ENCODE measurements around the gene PHLDA2.
A peak's percentile ranks its signal among the peaks of the same experiment; 100 is the strongest.
"Not testable (repeated sequence)": the region's sequence is repeated elsewhere in the genome, so short reads cannot be mapped to it uniquely, and the experiment has no call there.

PHLDA2 gene

DNA sequence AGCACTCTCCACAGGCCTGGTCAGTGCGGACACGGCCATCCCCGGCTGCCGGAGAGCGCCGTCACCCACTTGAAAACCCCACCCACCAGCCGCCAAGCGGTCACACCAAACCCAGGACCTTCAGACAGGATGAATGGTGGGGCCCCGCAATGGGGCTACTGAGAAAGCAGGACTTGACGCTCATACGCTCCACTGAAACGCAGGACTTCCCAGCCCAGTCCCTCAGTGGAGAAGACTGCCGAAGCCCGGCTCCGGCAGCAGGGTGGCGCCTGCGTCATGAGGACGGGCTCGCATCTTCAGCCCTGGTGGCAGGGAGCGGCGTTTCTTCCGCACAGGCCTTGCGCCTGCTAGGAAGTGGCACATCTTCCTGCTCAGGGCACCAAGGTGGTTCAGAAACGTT, 15.3 kb upstream of the PHLDA2 start:
- no peak for DNase-seq

DNA sequence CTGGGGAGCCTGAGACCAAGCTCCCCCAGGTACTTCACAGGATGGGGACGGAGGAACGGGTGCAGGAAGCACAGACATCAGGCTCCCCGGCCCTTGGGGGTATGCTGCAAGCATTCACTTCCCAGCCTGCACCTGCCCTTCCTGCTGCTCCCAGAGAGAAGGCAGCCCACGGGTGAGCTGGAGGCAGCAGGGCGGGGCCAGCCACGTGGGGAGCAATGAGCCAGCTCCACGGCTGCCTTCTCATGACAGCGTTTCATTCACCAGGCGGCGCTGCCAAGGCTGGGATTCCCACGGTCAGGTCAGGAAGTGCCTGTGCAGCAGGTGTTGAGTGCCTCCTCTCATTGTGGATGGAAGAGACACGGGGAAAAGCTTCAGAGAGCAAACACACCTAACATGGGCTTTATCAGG, 14.5 kb upstream of the PHLDA2 start:
- no peak for DNase-seq

DNA sequence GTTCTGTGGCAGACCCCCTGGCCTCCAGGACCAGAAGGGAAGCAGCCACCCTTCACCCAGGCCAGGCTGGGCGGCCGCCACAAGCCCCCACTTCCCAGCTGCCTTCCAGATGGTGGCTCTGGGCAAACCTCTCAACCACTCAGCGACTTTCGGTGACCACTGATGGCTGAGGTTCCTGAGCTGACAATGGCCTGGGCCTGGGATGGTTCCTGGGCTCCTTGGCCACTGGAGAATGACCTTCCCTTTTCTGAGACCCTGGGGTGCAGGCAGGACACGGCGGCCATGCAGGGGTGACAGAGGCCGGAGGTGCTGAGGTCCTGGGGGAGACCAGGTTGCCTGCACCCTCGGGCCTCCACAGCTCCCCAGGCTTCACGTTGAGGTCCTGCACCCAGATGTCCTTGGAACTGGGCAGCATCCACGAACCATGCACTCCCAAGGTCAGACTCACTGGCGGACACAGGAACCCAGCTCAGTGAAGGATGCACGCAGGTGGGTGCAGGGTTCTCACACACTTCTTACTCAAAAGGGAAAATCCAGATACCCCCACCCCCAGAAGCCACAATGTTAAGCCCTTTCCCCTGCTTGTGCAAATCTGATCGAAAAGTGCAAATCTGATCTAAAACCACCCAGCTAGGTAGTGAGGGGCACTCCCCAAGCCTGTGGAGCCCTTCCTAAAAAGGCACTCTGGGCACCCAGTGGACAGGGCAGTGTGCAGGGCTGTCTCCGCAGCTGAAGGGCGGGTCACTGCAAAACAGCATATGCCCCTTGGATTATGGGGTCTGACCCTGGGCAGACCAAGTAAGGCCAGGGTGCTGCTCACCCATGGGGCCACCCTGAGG, 13.9 kb upstream of the PHLDA2 start:
- DNase-seq: no peak

DNA sequence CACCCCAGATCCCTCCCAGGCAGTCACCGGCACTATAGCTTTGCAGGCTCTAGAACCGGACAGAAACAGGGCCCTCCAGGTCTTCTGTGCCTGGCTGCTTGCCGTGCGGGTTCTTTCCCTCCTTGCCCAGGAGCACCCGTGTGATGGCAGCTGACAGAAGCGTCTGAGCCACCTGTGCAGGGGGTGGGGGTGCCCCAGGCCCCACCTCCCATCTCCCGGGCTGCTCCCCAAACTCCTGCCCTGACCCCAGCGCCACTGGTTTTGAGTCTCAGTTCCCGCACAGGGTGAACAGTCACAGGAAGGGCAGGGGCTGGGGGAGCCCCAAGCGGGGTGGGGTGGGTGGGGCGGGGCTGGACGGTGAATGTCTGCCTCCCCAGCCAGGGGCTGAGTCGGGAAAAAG, 13.2 kb upstream of the PHLDA2 start:
- DNase-seq: no peak

DNA sequence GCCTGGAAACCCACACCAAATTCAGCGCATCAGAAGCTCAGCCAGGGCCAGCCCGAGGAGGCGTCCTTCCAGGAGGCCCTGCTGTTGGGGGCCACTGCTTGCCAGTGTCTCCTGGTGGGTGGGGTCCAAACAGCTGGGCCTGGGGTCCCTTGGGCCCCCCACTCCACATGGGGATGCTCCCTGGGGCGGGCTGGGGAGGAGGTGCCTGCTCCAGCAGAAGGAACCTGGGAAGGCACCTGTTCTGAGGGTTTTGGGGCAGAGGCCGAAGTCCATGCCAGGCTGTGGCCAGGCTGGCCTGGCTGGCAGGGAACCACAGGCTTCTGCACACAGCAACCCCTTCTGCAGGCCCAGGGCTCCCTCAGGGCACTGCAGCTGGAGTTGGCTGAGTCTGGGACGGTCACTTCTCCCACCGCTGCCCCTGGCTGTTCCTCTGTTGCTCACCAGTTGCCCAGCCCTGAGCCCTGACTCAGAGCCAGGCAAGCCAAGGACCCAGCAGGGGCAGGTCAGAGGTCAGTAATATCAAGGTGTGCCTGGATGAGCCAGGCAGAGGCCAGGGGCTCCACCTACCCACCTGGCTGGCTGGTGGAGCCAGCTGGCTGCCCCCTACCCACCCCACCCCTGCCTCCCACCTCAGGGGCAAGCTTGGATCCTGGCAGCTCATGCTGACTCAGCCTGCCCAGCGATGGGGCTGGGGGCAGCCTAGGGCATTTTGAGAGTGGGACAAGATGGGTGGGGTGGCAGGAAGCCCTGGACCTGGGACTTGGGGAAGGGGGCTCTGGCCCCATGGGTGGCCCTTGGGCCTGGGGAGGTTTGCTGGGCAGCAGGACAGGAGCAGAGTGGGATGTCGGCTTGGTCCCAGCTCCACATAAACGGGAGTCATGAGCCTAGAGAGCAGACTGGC, 12.0 kb upstream of the PHLDA2 start:
- no peak for DNase-seq

DNA sequence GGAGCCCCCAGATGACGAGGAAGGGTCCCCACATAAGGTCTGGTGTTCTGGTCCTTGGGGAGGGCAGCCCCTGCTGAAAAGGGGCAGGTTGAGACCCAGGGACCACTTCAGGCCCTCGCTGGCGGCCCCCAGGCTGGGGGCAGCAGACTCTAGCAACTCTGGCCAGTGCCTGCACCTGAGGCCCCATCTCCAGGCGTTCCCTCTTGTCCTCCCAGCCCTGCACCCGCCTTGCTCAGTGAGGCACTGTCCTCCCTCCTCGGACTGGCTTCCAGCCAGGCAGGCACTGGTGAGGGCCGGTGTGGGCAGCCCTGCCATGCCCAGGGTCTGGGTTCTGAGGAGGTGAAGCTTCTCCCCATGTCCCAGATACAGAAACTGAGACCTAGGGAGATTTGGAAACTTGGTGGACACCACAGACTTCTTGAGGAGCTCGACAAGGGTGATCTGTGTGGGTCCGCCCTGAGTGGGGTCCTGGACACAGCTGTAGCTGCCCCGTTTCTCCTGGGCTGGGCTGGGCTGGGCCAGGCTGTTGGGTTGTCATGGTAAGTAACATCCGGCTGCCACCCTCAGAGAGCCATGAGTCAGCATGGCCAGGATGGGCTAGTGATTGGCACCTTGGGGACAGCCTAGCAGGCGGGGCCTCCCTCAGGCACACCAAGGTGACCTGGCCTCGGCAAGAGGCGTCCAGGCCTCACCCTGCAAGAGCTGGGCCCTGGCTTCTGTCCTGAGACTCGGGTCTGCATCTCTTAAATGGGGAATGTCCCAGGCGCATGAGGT, 11.1 kb upstream of the PHLDA2 start:
- DNase-seq: peak; percentile 54

DNA sequence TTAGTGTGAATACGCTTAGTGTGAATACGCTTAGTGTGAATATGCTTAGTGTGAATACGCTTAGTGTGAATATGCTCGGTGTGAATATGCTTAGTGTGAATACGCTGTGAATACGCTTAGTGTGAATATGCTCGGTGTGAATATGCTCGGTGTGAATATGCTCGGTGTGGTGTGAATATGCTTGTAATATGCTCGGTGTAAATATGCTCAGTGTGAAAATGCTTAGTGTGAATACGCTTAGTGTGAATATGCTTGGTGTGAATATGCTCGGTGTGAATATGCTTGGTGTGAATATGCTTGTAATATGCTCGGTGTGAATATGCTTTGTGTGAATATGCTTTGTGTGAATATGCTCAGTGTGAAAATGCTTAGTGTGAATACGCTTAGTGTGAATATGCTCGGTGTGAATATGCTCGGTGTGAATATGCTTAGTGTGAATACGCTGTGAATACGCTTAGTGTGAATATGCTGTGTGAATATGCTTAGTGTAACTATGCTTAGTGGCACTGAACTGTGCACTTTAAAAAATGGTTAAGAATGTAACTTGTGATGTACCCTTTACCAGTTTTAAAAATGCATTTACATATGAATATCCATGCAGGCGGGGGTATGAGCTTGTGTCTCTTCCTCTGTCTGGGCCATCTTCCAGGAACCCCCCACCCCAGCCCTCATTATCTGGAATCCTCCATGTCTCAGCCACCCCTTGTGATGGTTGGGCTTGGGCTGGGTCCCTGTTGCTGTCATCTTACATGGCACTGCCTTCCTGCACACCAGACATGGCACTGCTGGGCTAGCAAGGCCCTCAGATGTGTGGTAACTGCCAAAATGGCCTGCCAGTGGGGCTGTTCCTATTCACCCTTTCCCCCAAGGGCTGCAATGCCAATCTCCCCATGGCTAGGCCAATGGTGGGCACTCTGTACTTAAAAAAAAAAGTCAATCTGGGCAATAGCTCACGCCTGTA, 9.5 kb upstream of the PHLDA2 start:
- not testable (repeated sequence) for DNase-seq

DNA sequence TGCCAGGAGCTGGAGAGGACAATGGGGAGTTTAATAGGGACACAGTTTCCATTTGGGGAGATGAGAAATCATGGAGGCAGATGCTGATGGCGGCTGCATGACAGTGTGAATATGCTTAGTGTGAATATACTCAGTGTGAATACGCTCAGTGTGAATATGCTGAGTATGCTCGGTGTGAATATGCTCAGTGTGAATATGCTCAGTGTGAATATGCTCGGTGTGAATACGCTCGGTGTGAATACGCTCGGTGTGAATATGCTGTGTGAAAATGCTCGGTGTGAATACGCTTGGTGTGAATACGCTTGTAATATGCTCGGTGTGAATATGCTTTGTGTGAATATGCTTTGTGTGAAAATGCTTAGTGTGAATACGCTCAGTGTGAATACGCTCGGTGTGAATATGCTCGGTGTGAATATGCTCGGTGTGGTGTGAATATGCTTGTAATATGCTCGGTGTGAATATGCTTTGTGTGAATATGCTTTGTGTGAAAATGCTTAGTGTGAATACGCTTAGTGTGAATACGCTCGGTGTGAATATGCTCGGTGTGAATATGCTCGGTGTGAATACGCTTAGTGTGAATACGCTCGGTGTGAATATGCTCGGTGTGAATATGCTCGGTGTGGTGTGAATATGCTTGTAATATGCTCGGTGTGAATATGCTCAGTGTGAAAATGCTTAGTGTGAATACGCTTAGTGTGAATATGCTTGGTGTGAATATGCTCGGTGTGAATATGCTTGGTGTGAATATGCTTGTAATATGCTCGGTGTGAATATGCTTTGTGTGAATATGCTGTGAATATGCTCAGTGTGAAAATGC, 8.6 kb upstream of the PHLDA2 start:
- peak; percentile 22 for DNase-seq

DNA sequence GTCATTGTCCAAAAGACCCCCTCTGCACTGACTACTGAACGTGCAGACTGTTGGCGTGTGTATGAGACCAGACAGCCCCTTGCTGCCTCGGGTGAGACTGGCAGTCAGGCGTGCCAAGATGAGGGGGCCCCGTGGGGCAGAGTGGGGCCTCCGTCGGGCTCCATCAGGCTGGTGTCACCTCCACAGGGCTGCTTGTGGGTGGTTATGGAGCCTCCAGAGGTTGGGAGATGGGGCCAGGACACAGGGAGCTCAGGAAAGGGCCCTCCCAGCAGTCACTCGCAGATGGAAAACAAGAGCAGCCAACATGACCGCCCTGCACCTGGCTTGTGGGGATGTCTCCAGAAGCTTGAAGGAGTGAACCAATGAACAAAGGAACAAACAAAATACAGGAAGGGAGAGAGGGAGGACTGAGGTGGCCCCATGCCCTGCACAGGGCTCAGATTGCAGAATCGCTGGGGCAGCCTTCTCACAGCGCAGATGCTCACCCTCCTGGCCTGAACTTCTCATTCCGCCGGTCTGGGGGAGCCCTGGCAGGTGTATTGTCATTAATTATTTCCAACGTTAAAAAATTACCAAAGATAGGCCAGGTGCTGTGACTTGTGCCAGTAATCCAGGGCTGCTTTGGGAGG, 5.5 kb upstream of the PHLDA2 start:
- DNase-seq: no peak

DNA sequence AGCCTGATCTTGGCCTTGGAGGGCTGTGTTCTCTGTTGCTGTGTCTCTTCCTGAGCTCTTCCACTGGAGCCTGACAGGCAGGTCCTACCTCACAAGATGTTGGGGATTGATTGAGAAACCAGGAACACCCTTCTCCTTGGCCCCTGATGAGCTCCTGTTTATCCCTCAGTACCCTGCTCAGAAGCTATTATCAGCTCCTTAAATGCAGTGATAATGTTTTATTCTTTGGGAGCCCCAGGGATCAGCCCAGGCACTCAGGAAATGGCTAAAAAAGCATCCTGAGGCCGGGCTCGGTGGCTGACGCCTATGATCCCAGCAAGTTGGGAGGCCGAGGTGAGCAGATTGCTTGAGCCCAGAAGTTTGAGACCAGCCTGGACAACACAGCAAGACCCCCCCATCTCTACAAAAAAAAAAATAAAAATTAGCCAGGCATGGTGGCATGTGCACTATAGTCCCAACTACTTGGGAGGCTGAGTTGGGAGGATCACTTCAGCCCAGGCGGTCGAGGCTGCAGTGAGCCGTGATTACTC, 4.9 kb upstream of the PHLDA2 start:
- no peak for DNase-seq

DNA sequence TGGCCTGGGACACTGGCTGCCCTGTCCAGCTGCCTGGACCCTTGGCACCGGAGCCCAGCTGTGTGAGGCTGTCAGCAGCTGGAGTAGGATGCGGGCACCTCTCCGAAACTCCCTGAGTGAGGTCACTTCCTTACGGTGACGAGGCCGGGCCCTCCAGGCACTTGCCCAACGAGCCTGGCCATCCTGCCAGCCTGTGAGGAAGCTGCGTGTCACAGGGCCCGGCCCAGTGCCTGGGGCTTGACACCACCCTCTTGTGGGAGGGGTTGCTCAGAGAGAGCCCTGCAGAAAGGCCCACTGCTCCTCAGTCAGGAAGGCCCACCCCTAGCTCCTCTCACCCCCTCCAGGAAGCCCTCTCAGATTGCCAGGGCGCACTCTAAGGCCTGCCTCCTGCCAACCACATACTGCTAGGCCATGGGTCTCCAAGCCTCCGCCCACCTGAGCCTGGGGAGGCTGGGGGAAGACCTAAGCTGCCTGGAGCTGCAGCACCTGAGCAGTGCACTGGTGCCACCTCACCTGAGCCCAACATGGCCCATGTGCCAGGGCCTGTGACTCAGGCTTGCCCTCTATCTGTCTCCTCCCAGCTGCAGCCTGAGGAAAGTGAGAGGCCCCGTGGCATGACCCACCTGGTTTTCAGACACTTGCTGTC, 4.3 kb upstream of the PHLDA2 start:
- peak; percentile 69 for DNase-seq

DNA sequence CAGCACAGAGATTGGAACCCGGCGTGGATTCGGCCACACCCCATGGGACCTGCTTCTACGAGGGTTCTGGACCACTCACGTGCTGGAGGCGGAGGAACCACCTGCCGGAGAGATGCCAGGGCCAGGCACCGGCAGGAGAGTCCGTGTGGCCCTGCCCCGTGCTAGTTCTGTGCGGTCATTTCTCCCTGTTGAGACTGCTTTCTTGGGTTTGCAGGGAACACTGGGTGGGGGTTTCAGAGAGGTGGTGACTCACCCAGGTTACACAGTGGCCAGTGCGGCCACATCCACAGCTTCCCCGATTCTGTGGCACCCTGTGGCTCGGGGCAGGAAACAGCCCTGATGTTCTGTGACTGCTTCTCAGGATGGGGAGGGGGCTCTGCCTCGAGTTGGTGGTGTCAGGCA, 3.6 kb upstream of the PHLDA2 start:
- DNase-seq: no peak

DNA sequence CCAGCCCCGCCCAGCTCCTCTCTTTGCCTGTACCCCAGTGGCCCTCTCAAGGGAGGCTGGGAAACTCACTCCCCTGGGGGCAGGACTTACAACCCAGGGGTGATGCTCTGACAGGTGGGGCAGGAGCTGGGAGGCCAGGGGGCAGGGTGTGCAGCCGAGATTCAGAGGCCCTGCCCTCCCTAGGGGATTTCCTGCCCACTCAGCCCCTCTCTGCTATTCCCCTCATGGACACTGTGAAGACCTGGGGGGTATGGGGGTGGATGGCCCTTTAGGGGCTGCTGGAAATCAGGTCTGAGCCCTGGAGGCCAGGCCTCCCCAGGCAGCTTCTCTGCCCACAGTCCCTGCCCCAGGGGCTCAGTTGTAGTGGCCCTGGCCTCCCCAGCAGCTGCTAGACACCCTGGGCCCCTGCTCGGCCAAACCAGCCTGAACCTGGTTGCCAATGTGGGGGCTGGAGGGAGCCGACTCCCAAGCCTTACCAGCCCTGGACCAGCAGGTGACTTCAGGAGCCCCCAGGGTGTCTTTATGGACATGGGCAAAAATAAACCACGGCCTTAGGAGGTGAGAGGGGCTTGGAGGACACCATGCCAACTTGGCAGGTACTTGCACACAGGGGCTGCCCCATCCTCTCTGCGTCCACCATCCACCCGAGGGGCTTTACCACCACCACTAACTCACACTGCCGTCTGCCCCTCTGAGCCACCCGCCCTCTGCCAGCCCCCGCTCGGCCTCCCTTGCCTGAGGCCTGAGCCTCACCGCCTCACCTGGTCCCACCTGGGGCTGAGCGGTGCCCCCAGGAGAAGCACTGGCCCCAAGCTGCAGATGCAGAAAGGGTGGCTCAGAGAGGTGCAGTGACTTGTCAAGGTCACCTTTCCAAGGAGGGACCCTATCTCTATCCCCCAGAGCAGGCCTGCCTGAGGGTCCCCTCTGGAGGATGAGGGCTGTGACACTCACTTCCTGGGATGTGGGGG, 2.8 kb upstream of the PHLDA2 start:
- DNase-seq: no peak

DNA sequence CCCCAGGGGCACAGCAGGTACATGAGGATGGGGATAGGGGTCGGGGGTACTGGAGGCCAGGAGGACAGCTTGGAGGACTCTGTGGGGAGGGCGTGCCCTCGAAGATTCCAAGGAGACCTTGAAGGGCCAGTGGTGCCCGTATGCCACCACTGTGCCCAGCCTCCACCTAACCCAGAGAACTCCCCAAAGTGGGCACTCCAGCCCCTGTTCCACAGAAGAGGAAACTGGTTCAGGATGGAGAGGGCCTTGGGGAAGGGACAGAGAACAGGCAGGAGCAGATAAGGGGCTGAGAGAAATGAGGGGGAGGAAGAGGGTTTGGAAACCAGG, 2.2 kb upstream of the PHLDA2 start:
- no peak for DNase-seq

DNA sequence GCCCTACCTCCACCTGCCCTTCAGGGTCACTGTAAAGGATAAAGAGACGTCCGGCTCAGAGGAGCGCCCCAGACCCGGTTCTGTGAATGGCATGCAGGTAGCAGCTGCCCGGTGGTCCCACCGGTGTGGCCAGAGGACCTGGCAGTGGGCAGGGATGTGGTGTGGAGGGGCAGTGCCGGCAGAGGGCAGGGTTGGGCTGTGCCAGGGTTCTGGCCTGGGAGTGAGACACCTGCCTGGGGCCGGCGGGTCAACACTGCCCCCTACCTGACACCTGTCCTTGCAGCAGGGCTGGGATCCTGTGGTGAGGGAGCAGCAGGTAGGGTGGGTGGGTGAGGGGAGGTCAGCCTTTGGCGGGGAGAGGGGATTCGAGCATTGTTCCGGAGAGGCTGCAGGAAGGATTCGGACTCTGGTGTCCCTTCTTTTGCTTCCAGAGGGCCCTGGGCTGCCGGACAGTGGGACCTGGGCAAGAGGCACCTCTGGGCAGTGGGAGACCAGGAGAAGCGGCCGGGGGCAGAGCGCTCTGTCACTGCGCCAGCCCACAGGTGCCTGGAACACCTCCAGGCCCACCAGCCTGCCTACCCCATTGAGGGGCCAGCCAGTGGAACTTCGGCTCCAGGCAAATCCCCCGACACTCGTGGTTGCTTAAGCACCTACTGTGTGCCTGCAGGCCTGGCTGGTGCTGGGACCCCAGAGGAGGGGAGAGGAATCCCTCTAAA, 1.6 kb upstream of the PHLDA2 start:
- peak; percentile 55 for DNase-seq

DNA sequence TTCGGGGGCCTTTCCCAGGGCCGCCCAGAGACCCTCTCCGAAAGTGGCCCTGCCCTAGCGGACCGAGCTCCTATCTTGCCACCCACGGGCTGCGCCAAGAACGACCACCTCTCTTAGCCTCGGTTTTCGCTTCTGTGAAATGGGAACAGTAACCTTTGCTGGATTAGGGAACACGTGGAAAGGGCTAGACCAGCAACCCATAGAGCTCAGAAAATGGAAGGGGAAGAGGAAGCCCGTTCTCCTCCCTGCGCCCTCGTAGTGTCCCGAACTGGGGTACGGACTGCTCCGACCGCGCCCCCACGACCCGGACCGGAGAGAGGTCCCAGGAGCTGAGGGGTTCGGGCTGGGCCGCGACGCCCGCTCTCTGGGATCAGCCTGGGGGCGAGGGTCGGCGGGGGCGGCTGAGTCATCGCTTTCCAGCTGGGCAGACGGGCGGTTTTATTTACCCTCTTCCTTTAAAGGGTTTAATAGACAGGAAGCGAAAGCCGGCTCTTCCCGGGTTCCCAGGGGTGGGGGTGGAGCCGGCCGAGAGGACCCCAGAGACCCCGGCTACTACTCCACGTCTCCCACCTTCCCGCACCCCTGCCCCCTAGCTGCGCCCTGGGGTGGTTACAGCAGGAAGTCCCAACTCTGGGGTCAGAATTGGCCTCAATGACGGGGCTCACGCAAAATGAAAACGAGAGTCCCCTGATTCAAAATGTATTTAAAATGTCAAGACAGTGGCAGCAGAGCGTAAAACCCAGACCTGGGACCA, 907 bp upstream of the PHLDA2 start:
- peak; percentile 47 for DNase-seq

DNA sequence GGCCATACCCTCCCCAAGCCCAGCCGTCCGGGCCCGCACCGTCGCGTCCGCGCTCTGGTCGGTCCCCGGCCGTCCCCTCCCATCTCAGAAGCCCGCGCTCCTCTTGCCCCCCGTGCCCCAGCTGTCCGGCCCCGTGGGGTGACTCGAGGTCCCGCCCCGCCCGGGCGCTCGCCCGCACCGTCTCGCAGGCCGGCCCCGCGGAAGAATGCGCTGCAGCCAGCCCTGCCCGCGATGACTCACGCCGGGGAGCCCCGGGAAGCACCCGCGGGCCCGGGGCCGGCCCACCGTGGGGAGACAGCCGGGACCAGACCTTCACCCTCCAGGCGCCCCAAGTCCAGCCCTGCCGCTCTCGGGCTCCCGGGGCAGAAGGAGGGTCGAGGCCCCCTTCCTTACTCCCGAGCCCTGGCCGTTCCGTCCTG, 320 bp upstream of the PHLDA2 start:
- peak; percentile 41 for DNase-seq
